H1 (cell line): ENCODE results near the gene SLC22A31. TPM values are rescaled to one million over a fixed set of nuclear protein-coding genes. Genes with fewer than 3 reads are reported as not detected.

Experiments
- CTCF ChIA-PET: fragments of 300-600 bp; sonication (Branson Sonifier 250); formaldehyde crosslinking; loops from one replicate; lab custom pipeline; 2021; ENCODE audit not compliant: partially characterized antibody; lab: Charles Lee
- POLR2A ChIA-PET: fragments of 300-600 bp; sonication (Branson Sonifier 250); formaldehyde crosslinking; loops from one replicate; lab custom pipeline; 2021; ENCODE audit warnings: inconsistent platforms; ENCODE audit not compliant: partially characterized antibody; lab: Charles Lee
- DNase-seq, 2 experiments: peaks; one replicate each; pipeline versions ENCODE4 v3.0.0 to v3.0.0-alpha.2; 2010 to 2022; ENCODE audit warnings: low spot score in 2 of 2, low read depth in 1 of 2, mixed read lengths in 1 of 2
- FAIRE-seq: peaks from 2 replicates; lab custom pipeline; 2011; peaks lifted over from hg19 to GRCh38; lab: Jason Lieb, UNC
- H2AFZ ChIP-seq: 2 replicates; pipeline ENCODE4 v1.8.1; 2012; ENCODE audit warnings: low read length, inconsistent platforms
- H2AK5ac ChIP-seq: 2 replicates; pipeline ENCODE4 v1.6.1; 2013; ENCODE audit warnings: low read depth, low read length
- H2BK120ac ChIP-seq: replicated peaks from 2 replicates; pipeline ENCODE3; 2013; ENCODE audit warnings: low read depth, low read length, inconsistent platforms
- H2BK12ac ChIP-seq: 2 replicates; pipeline ENCODE4 v1.6.1; 2013; ENCODE audit warnings: low read depth, low read length
- H2BK15ac ChIP-seq: 2 replicates; pipeline ENCODE4 v1.6.1; 2013; ENCODE audit warnings: low read length
- H2BK20ac ChIP-seq: 2 replicates; pipeline ENCODE4 v1.6.1; 2013; ENCODE audit warnings: low read length
- H2BK5ac ChIP-seq: 2 replicates; pipeline ENCODE4 v1.6.1; 2013; ENCODE audit warnings: low read depth, low read length
- H3K14ac ChIP-seq: 2 replicates; pipeline ENCODE4 v1.6.1; 2013; ENCODE audit warnings: inconsistent platforms; ENCODE audit not compliant: insufficient read length
- H3K18ac ChIP-seq: 2 replicates; pipeline ENCODE4 v1.6.1; 2013; ENCODE audit warnings: low read length; ENCODE audit errors: extremely low read depth
- H3K23ac ChIP-seq: 2 replicates; pipeline ENCODE4 v1.6.1; 2013; ENCODE audit warnings: inconsistent platforms; ENCODE audit not compliant: insufficient read length
- H3K23me2 ChIP-seq: 2 replicates; pipeline ENCODE4 v1.6.1; 2013; ENCODE audit warnings: low read depth, low read length
- H3K27ac ChIP-seq: 2 replicates; pipeline ENCODE4 v1.6.1; 2011; ENCODE audit warnings: low read depth, low read length, inconsistent platforms
- H3K27me3 ChIP-seq, 4 experiments: replicated peaks in 1 of 4; 1 replicate in 1 of 4; 2 replicates in 3 of 4; pipeline versions ENCODE4 v1.6.1 to v1.8.1; 2011 to 2013; ENCODE audit warnings: low read length in 3 of 4, mild to moderate bottlenecking in 3 of 4, inconsistent platforms in 2 of 4, mixed read lengths in 2 of 4, moderate library complexity in 1 of 4; ENCODE audit not compliant: control insufficient read depth in 3 of 4, insufficient read depth in 3 of 4; ENCODE audit errors: extremely low read depth in 1 of 4
- H3K36me3 ChIP-seq, 4 experiments: 2 replicates each; pipeline versions ENCODE4 v1.6.1 to v1.8.1; 2011 to 2013; ENCODE audit warnings: mild to moderate bottlenecking in 4 of 4, low read length in 3 of 4, moderate library complexity in 2 of 4, control low read depth in 1 of 4, inconsistent platforms in 1 of 4; ENCODE audit not compliant: insufficient read depth in 4 of 4, control insufficient read depth in 2 of 4
- H3K4ac ChIP-seq: replicated peaks from 2 replicates; pipeline ENCODE3; 2013; ENCODE audit warnings: low read length, low read depth, mixed read lengths, inconsistent platforms; ENCODE audit not compliant: insufficient read length
- H3K4me1 ChIP-seq, 4 experiments: replicated peaks in 1 of 4; 1 replicate in 1 of 4; 2 replicates in 3 of 4; pipeline versions ENCODE4 v1.6.1 to v1.8.1; 2011 to 2013; ENCODE audit warnings: low read length in 3 of 4, inconsistent platforms in 2 of 4, mixed read lengths in 1 of 4; ENCODE audit not compliant: insufficient read depth in 4 of 4, control insufficient read depth in 3 of 4
- H3K4me2 ChIP-seq, 2 experiments: 2 replicates each; pipeline versions ENCODE4 v1.6.1 to v1.8.1; 2011 to 2013; ENCODE audit warnings: low read depth in 2 of 2, low read length in 2 of 2, control low read depth in 1 of 2, inconsistent platforms in 1 of 2, mild to moderate bottlenecking in 1 of 2; ENCODE audit not compliant: insufficient read depth in 1 of 2
- H3K4me3 ChIP-seq, 4 experiments: fragments of 200-600, 300-600 bp in 1 of 4; sonication (generic), shearing (Covaris generic), sonication (Bioruptor Twin) in 1 of 4; 2 replicates each; pipeline versions ENCODE4 v1.5.1 to v1.8.1; 2011 to 2016; ENCODE audit warnings: low read length in 4 of 4, low read depth in 3 of 4, control low read depth in 2 of 4, inconsistent platforms in 2 of 4, mild to moderate bottlenecking in 2 of 4, mixed read lengths in 1 of 4, moderate library complexity in 1 of 4; ENCODE audit not compliant: insufficient read depth in 2 of 4; ENCODE audit errors: extremely low read depth in 1 of 4
- H3K56ac ChIP-seq: replicated peaks from 2 replicates; pipeline ENCODE3; 2013; ENCODE audit warnings: low read depth, mild to moderate bottlenecking, mixed read lengths, low read length, inconsistent platforms; ENCODE audit not compliant: insufficient read length
- H3K79me1 ChIP-seq: 2 replicates; pipeline ENCODE4 v1.6.1; 2013; ENCODE audit warnings: low read depth, low read length, control low read depth
- H3K79me2 ChIP-seq, 2 experiments: 2 replicates each; pipeline versions ENCODE4 v1.6.1 to v1.8.1; 2012 to 2013; ENCODE audit warnings: low read length in 2 of 2, mild to moderate bottlenecking in 2 of 2, inconsistent platforms in 1 of 2; ENCODE audit not compliant: insufficient read depth in 2 of 2, control insufficient read depth in 1 of 2
- H3K9ac ChIP-seq, 4 experiments: replicated peaks in 1 of 4; 1 replicate in 1 of 4; 2 replicates in 3 of 4; pipeline versions ENCODE4 v1.6.1 to v1.8.1; 2011 to 2013; ENCODE audit warnings: low read depth in 3 of 4, low read length in 3 of 4, control low read depth in 2 of 4, mild to moderate bottlenecking in 2 of 4, moderate library complexity in 2 of 4, inconsistent platforms in 1 of 4; ENCODE audit errors: extremely low read depth in 1 of 4
- H3K9me3 ChIP-seq, 2 experiments: 2 replicates each; pipeline versions ENCODE4 v1.6.1 to v1.8.1; 2012 to 2013; ENCODE audit warnings: mild to moderate bottlenecking in 2 of 2, moderate library complexity in 2 of 2, control low read depth in 1 of 2, inconsistent platforms in 1 of 2, low read depth in 1 of 2, low read length in 1 of 2, mixed read lengths in 1 of 2; ENCODE audit not compliant: insufficient read depth in 2 of 2
- H4K20me1 ChIP-seq, 2 experiments: replicated peaks in 1 of 2; 2 replicates each; pipeline versions ENCODE3 to v1.8.1; 2011 to 2013; ENCODE audit warnings: inconsistent platforms in 2 of 2, low read length in 2 of 2, mild to moderate bottlenecking in 1 of 2; ENCODE audit not compliant: insufficient read depth in 2 of 2, control insufficient read depth in 1 of 2
- H4K5ac ChIP-seq: 2 replicates; pipeline ENCODE4 v1.6.1; 2013; ENCODE audit warnings: low read length, low read depth, mixed read lengths, inconsistent platforms; ENCODE audit not compliant: insufficient read length
- H4K8ac ChIP-seq: 2 replicates; pipeline ENCODE4 v1.8.0; 2013; ENCODE audit warnings: mild to moderate bottlenecking, moderate library complexity, low read length, inconsistent platforms; ENCODE audit not compliant: insufficient read depth; ENCODE audit errors: extremely low read depth
- H4K91ac ChIP-seq: replicated peaks from 2 replicates; pipeline ENCODE3; 2013; ENCODE audit warnings: low read length, mixed read lengths, inconsistent platforms; ENCODE audit not compliant: insufficient read length
- EGR1 ChIP-seq: IDR thresholded peaks from 2 replicates; pipeline ENCODE4 v1.6.1; 2011; ENCODE audit warnings: low read depth, low read length, borderline replicate concordance
- POLR2AphosphoS5 ChIP-seq: IDR thresholded peaks from 2 replicates; pipeline ENCODE4 v1.6.1; 2011; ENCODE audit warnings: low read depth, low read length
- WGBS, 2 experiments: shearing (Covaris generic) in 1 of 2; methylation state at CpG; one replicate each; pipeline versions ENCODE4 v1.1.6 to v1.1.7; 2013 to 2015; ENCODE audit warnings: low lambda C conversion rate in 2 of 2, mixed read lengths in 2 of 2, inconsistent platforms in 1 of 2, low coverage in 1 of 2, missing lambda C conversion rate in 1 of 2; ENCODE audit not compliant: insufficient replicate concordance in 2 of 2, insufficient coverage in 1 of 2, insufficient read length in 1 of 2; ENCODE audit errors: extremely low coverage in 1 of 2, missing lambda C conversion rate in 1 of 2; 5-methylcytosine and 5-hydroxymethylcytosine counted together
- polyA plus RNA-seq, 7 experiments: library from polyadenylated mRNA; depleted of rRNA in 3 of 7; stranded (reverse) in 5 of 7; unstranded in 2 of 7; fragments of >200 nt in 5 of 7; fragments of 200-250 nt in 2 of 7; gene quantifications; 1 replicate in 5 of 7; 2 replicates in 1 of 7; 4 replicates in 1 of 7; pipeline versions ENCODE4 v1.2.1 to v1.2.3, GENCODE V29; 2011 to 2013; ENCODE audit warnings: missing spikeins in 2 of 7, mixed read lengths in 2 of 7
- total RNA-seq: library from RNA; stranded (reverse); fragmentation: NEBNext Ultra II Directional; extraction: Animal tissue kit (Norgen Biotek cat#: 25700); gene quantifications from 2 replicates; pipeline ENCODE4 v1.2.1, GENCODE V29; 2021

The SLC22A31 gene
- total and polyA plus RNA-seq, 2 of the 8 experiments (the other 6 are each of a cell fraction or from before 2014, with no cell fraction given): 7.7 to 10.6 TPM

- Histone ChIP-seq H4K8ac (no peak overlapping the region), H3K4me1 (no peaks in the 10 kb centered on the region), H2BK5ac (no peak overlapping the region), H3K23me2 (no peaks in the 10 kb centered on the region; the same call in 1 of the 2 replicates), H3K4me2 (no peak overlapping the region), H3K27me3 (peaks cover 0 to 6% (median 1%) of the 10 kb centered on the region in 4 experiments; a peak in 2 of 7 replicates), H4K91ac (no peak overlapping the region), H2AFZ (no peak overlapping the region), H4K20me1 (peaks cover 0 to 4% of the 10 kb centered on the region in 2 experiments), H3K23ac (no peak overlapping the region), H2BK120ac (no peak overlapping the region), H4K5ac (no peak overlapping the region), H3K4ac (no peak overlapping the region), H3K79me1 (no peaks in the 10 kb centered on the region), H3K18ac (no peak overlapping the region), H3K79me2 (no peaks in the 10 kb centered on the region), H3K36me3 (peaks cover 0 to 3% (median 0%) of the 10 kb centered on the region in 4 experiments; a peak in 3 of 8 replicates), H2AK5ac (no peak overlapping the region), H3K14ac (no peak overlapping the region), H3K56ac (no peak overlapping the region), H2BK15ac (no peak overlapping the region), H3K9ac (no peak overlapping the region), H2BK12ac (no peak overlapping the region), H3K4me3 (no peak overlapping the region), H2BK20ac (no peak overlapping the region), H3K27ac (no peak overlapping the region), H3K9me3 (peaks cover 15 to 24% of the 10 kb centered on the region in 2 experiments)
- TF ChIP-seq POLR2AphosphoS5 (peak; percentile 32; the same call in 1 of the 2 replicates), EGR1 (no peak)
- DNase-seq (no peak), FAIRE-seq (no peak)
- 90% methylated on average over 12 of the region's 19 CpGs; no CpG with 5 or more reads in 1 of the 2 experiments for WGBS, 2 experiments
- ChIA-PET CTCF (interaction anchor here (0.6 to 2.4 kb wide), 5 partner anchors 10 to 212 kb away, joined by 3 to 8 read pairs (median 3); no protein-coding TSS in a partner anchor), POLR2A (interaction anchor here (0.9 to 2.4 kb wide), 9 partner anchors 9 to 62 kb away, joined by 3 to 7 read pairs (median 4); partner anchors contain the start of gene ACSF3)
These were observed 45.1 kb downstream of the SLC22A31 start for GRCh38 chr16:89155184-89155679.
